GM12864 (cell line): ENCODE measurements around the gene IGFLR1.

Experiments
- DNase-seq: peaks from one replicate; pipeline ENCODE4 v3.0.0-alpha.2; 2011; ENCODE audit warnings: low read depth
- H3K4me3 ChIP-seq: 2 replicates; pipeline ENCODE4 v1.5.1; 2011; ENCODE audit warnings: mild to moderate bottlenecking, low read depth, low read length, control low read depth
- CTCF ChIP-seq: IDR thresholded peaks from 2 replicates; pipeline ENCODE4 v1.5.1; 2011; ENCODE audit warnings: low read depth, mild to moderate bottlenecking, moderate library complexity, low read length, control low read depth, inconsistent platforms; ENCODE audit errors: missing control alignments

The IGFLR1 gene

GRCh38 chr19:35768082-35768421 lies 25.8 kb upstream of the IGFLR1 start:
- DNase-seq = no peak
- no peak overlapping the region for H3K4me3 ChIP-seq
- TF ChIP-seq CTCF = no peak

- DNase-seq = no peak
- H3K4me3 ChIP-seq = no peak overlapping the region
- TF ChIP-seq CTCF = no peak
Measured at GRCh38 chr19:35767288-35768081, 25.2 kb upstream of the IGFLR1 start.

GRCh38 chr19:35766571-35767104 lies 24.4 kb upstream of the IGFLR1 start:
- no peak for DNase-seq
- no peak overlapping the region for H3K4me3 ChIP-seq
- TF ChIP-seq CTCF = no peak

GRCh38 chr19:35764432-35765315 lies 22.4 kb upstream of the IGFLR1 start:
- no peak for DNase-seq
- no peak for TF ChIP-seq CTCF
- H3K4me3 ChIP-seq = no peak overlapping the region

GRCh38 chr19:35760711-35761349 lies 18.6 kb upstream of the IGFLR1 start:
- no peak for TF ChIP-seq CTCF

GRCh38 chr19:35759697-35760096 lies 17.4 kb upstream of the IGFLR1 start:
- TF ChIP-seq CTCF = no peak
- no peak for DNase-seq
- H3K4me3 ChIP-seq = no peak overlapping the region

More at GRCh38 chr19:35760711-35761349, 18.6 kb upstream of the IGFLR1 start:
- no peak overlapping the region for H3K4me3 ChIP-seq
- no peak for DNase-seq
